BE2C (cell line): Measurements from ENCODE around the gene NETO1.

Experiments used
- DNase-seq: peaks from one replicate; pipeline ENCODE4 v3.0.0-alpha.2; 2020
- H3K27me3 ChIP-seq: fragments of 250-450 bp; sonication (Bioruptor Pico); 2 replicates; pipeline ENCODE4 v1.5.1; 2020; ENCODE audit warnings: mild to moderate bottlenecking
- H3K36me3 ChIP-seq: fragments of 250-450 bp; sonication (Bioruptor Pico); 2 replicates; pipeline ENCODE4 v1.5.1; 2020; ENCODE audit warnings: mild to moderate bottlenecking
- H3K4me1 ChIP-seq: fragments of 250-450 bp; sonication (Bioruptor Pico); 2 replicates; pipeline ENCODE4 v1.5.1; 2020
- H3K4me3 ChIP-seq: 2 replicates; pipeline ENCODE4 v1.5.1; 2011; ENCODE audit warnings: low read depth, low read length
- H3K9me3 ChIP-seq: fragments of 250-450 bp; sonication (Bioruptor Pico); 2 replicates; pipeline ENCODE4 v1.5.1; 2020
- TF ChIP-seq, protein P1 (sequence below): IDR thresholded peaks from 2 replicates; pipeline ENCODE4 v1.5.1; 2012; ENCODE audit warnings: mild to moderate bottlenecking, low read depth, low read length

The NETO1 gene

DNA sequence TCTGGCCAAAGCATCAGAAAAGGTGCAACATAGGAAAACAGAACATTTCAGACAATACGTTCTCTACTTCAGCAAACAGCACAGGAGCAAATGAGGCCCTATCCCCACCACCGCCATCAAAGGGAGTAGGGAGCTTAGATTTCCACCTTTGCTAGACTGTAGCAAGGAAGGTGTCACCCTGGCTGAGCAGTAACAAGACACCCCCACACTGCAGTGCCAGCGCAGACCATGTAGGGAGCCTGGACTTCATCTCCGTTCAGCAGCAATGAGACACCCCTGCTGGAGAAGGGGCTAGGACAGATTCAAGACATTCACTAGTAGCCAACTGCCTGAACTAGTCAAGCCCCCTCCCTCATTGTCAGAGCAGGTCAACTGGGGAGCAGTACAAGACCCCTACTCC lies 163.6 kb downstream of the NETO1 start:
- Histone ChIP-seq H3K4me1 (no peaks in the 10 kb centered on the region), H3K27me3 (no peaks in the 10 kb centered on the region), H3K36me3 (no peaks in the 10 kb centered on the region), H3K4me3 (no peak overlapping the region), H3K9me3 (no peaks in the 10 kb centered on the region)
- DNase-seq = no peak
- TF ChIP-seq, protein P1, sequence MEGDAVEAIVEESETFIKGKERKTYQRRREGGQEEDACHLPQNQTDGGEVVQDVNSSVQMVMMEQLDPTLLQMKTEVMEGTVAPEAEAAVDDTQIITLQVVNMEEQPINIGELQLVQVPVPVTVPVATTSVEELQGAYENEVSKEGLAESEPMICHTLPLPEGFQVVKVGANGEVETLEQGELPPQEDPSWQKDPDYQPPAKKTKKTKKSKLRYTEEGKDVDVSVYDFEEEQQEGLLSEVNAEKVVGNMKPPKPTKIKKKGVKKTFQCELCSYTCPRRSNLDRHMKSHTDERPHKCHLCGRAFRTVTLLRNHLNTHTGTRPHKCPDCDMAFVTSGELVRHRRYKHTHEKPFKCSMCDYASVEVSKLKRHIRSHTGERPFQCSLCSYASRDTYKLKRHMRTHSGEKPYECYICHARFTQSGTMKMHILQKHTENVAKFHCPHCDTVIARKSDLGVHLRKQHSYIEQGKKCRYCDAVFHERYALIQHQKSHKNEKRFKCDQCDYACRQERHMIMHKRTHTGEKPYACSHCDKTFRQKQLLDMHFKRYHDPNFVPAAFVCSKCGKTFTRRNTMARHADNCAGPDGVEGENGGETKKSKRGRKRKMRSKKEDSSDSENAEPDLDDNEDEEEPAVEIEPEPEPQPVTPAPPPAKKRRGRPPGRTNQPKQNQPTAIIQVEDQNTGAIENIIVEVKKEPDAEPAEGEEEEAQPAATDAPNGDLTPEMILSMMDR = no peak

DNA sequence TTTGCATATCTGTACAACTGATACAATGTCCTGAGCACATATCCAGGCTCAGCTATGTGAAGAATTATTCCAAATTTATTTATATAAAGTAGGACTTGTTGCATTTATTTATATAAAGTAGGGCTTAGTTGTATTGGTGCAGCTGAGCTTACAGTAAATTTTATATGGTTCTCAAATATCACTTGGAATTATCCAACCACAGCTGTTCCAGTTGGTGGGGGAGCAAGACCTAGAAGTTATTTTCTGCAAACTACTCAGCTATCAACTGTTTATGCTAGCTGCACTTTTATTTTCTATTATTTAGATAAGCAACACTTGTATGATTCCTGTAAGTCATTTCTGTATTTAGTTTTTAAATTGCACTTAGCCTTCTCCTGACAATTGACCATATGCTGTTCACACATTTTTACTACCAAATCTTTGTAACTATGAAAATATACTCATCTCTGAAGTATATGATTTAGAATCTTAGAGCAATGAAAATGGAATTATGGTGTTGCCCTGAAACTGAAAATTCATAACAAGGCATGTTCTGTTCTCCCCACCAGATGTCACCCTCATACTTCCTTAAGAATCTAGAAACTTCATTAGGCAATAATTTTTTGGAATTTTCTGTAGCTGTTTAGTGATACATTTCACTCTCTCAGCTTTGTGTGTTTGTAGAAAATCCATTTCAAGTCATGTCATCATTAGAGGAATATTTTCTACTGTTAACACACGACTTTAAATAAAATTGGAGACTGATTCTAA lies 166.7 kb downstream of the NETO1 start:
- H3K36me3 ChIP-seq = no peaks in the 10 kb centered on the region
- no peaks in the 10 kb centered on the region for H3K27me3 ChIP-seq
- H3K4me1 ChIP-seq = no peaks in the 10 kb centered on the region
- no peak overlapping the region for H3K4me3 ChIP-seq
- no peaks in the 10 kb centered on the region for H3K9me3 ChIP-seq
- no peak for DNase-seq
- TF ChIP-seq, protein P1 = peak; percentile 42

DNA sequence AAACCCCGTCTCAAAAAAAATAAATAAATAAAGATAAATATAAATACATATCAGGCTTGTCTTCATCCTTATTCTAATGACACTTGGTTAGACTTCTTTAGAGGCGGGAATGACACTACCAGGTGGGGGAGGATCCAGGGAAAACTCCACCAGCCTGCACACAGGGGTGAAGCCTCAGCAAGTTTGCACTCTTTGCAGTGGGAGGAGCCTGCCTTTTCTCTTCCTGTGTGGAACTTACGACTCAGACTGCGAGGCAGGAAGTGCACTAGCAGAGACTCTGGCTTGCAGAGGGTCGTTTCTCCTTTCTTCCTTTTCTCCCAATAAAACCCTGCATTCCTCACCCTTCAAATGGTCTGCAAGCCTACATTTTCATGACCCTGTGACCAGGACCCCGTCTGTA lies 170.1 kb downstream of the NETO1 start:
- no peaks in the 10 kb centered on the region for H3K36me3 ChIP-seq
- DNase-seq = no peak
- no peak overlapping the region for H3K4me3 ChIP-seq
- H3K4me1 ChIP-seq = no peaks in the 10 kb centered on the region
- TF ChIP-seq, protein P1 = no peak
- no peaks in the 10 kb centered on the region for H3K9me3 ChIP-seq
- no peaks in the 10 kb centered on the region for H3K27me3 ChIP-seq

DNA sequence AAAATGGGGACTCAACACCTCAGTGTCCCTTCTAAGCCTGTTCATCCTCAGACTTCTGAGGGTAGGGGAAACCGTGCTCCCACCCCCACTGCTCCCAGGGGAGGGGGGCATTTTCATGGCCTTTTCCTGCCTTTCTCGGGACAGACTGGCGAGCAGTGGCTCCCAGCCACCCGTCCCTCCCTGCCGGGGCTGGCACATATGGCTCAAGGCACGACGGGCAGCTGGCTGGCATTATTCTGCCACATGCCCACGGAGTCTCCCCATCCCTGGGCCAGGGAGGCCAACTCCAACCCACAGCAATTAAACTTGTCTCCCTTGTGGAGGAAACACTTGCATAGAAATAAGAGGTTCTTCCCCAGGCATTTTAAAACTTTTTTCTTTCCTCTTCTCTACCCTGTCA lies 175.2 kb downstream of the NETO1 start:
- Histone ChIP-seq H3K4me3 (no peak overlapping the region), H3K27me3 (no peaks in the 10 kb centered on the region), H3K36me3 (no peaks in the 10 kb centered on the region), H3K9me3 (no peaks in the 10 kb centered on the region), H3K4me1 (no peaks in the 10 kb centered on the region)
- DNase-seq = no peak
- TF ChIP-seq, protein P1 = no peak
